Peyer's patch (tissue), 4 donors: Measurements from ENCODE around the gene KCNAB1. TPM values are rescaled to one million over a fixed set of nuclear protein-coding genes. Genes with fewer than 3 reads are reported as not detected.

Source experiments
- DNase-seq, 3 donors: peaks; one replicate each; pipeline ENCODE4 v3.0.0-alpha.2; 2017 to 2019
- H3K27ac ChIP-seq, 4 donors: fragments of 200-600 bp; sonication (generic); one replicate each; pipeline ENCODE4 v1.5.1; 2016 to 2019
- H3K27me3 ChIP-seq, 2 donors: fragments of 200-600 bp; sonication (generic); one replicate each; pipeline ENCODE4 v1.5.1; 2019
- H3K36me3 ChIP-seq, 3 donors: fragments of 200-600 bp; sonication (generic); one replicate each; pipeline ENCODE4 v1.5.1; 2016 to 2019
- H3K4me1 ChIP-seq, 4 donors: fragments of 200-600 bp; sonication (generic); one replicate each; pipeline ENCODE4 v1.5.1; 2016 to 2019
- H3K4me3 ChIP-seq, 4 donors: fragments of 200-600 bp; sonication (generic); 1 replicate in 3 of 4; 2 replicates in 1 of 4; pipeline ENCODE4 v1.5.1; 2016 to 2019; ENCODE audit warnings: mild to moderate bottlenecking in 1 of 4
- H3K9me3 ChIP-seq, 4 donors: fragments of 200-600 bp; sonication (generic); one replicate each; pipeline ENCODE4 v1.5.1; 2016 to 2019; ENCODE audit warnings: mild to moderate bottlenecking in 1 of 4
- CTCF ChIP-seq, 6 experiments: fragments of 450-650 bp in 4 of 6; fragments of 200-600 bp in 2 of 6; sonication (generic) in 1 of 6; IDR thresholded peaks; one replicate each; pipeline ENCODE4 v1.5.1; 2017 to 2019; ENCODE audit warnings: antibody characterized with exemption in 6 of 6, mild to moderate bottlenecking in 3 of 6, moderate library complexity in 1 of 6
- POLR2A ChIP-seq, 2 donors: fragments of 450-650 bp; IDR thresholded peaks; one replicate each; pipeline ENCODE4 v1.5.1; 2017; ENCODE audit warnings: antibody characterized with exemption in 2 of 2, mild to moderate bottlenecking in 2 of 2, moderate library complexity in 2 of 2
- total RNA-seq, 4 donors: library from RNA; depleted of rRNA; stranded (reverse); fragments of >200 nt; gene quantifications; one replicate each; pipeline ENCODE4 v1.1.0, GENCODE V29; 2016

Gene KCNAB1
- total RNA-seq, 4 donors from 2014 or later: 1.1 to 1.7 (median 1.6) TPM; not detected in 1

GRCh38 chr3:156175570-156175969 lies 55.2 kb downstream of the KCNAB1 start:
- Histone ChIP-seq H3K9me3 (no peaks in the 10 kb centered on the region), H3K27me3 (no peaks in the 10 kb centered on the region), H3K4me3 (no peak overlapping the region), H3K27ac (no peak overlapping the region), H3K36me3 (no peaks in the 10 kb centered on the region), H3K4me1 (no peaks in the 10 kb centered on the region)
- DNase-seq: no peak
- TF ChIP-seq POLR2A (IDR thresholded peaks at IDR 0.05) (no peak), CTCF (IDR thresholded peaks at IDR 0.05) (no peak)

GRCh38 chr3:156176048-156176447 lies 55.7 kb downstream of the KCNAB1 start:
- no peak overlapping the region for H3K27ac ChIP-seq
- H3K9me3 ChIP-seq: no peaks in the 10 kb centered on the region
- no peaks in the 10 kb centered on the region for H3K4me1 ChIP-seq
- H3K36me3 ChIP-seq: no peaks in the 10 kb centered on the region
- H3K4me3 ChIP-seq: no peak overlapping the region
- DNase-seq: no peak
- no peak for TF ChIP-seq CTCF (IDR thresholded peaks at IDR 0.05)
- H3K27me3 ChIP-seq: no peaks in the 10 kb centered on the region

GRCh38 chr3:156176629-156177210 lies 56.3 kb downstream of the KCNAB1 start:
- TF ChIP-seq POLR2A (IDR thresholded peaks at IDR 0.05) (no peak), CTCF (IDR thresholded peaks at IDR 0.05) (no peak)
- Histone ChIP-seq H3K27me3 (no peaks in the 10 kb centered on the region), H3K36me3 (no peaks in the 10 kb centered on the region), H3K4me3 (no peak overlapping the region), H3K27ac (no peak overlapping the region), H3K9me3 (no peaks in the 10 kb centered on the region), H3K4me1 (no peaks in the 10 kb centered on the region)
- DNase-seq: no peak

- H3K36me3 ChIP-seq: no peaks in the 10 kb centered on the region
- no peak for TF ChIP-seq CTCF (IDR thresholded peaks at IDR 0.05)
- TF ChIP-seq POLR2A (IDR thresholded peaks at IDR 0.05): no peak
- no peak for DNase-seq
- no peak overlapping the region for H3K4me3 ChIP-seq
- no peaks in the 10 kb centered on the region for H3K27me3 ChIP-seq
- no peaks in the 10 kb centered on the region for H3K9me3 ChIP-seq
- no peak overlapping the region for H3K27ac ChIP-seq
- H3K4me1 ChIP-seq: no peaks in the 10 kb centered on the region
These were observed 59.7 kb downstream of the KCNAB1 start for GRCh38 chr3:156180077-156180476.

GRCh38 chr3:156181509-156181908 lies 61.1 kb downstream of the KCNAB1 start:
- no peak for TF ChIP-seq POLR2A (IDR thresholded peaks at IDR 0.05)
- TF ChIP-seq CTCF (IDR thresholded peaks at IDR 0.05): no peak
- Histone ChIP-seq H3K4me3 (no peak overlapping the region), H3K27ac (no peak overlapping the region), H3K36me3 (no peaks in the 10 kb centered on the region), H3K9me3 (no peaks in the 10 kb centered on the region), H3K27me3 (no peaks in the 10 kb centered on the region), H3K4me1 (no peaks in the 10 kb centered on the region)
- DNase-seq: no peak

- Histone ChIP-seq H3K27ac (no peak overlapping the region), H3K27me3 (no peaks in the 10 kb centered on the region), H3K36me3 (no peaks in the 10 kb centered on the region), H3K4me3 (no peak overlapping the region), H3K9me3 (no peaks in the 10 kb centered on the region), H3K4me1 (no peaks in the 10 kb centered on the region)
- no peak for TF ChIP-seq CTCF (IDR thresholded peaks at IDR 0.05)
- TF ChIP-seq POLR2A (IDR thresholded peaks at IDR 0.05): no peak
- DNase-seq: no peak
These were observed 63.0 kb downstream of the KCNAB1 start for GRCh38 chr3:156183396-156183795.
